Spinal cord (tissue), 10 donors: ENCODE data around the gene ESR1. TPM values are rescaled to one million over a fixed set of nuclear protein-coding genes. Genes with fewer than 3 reads are reported as not detected.

Experiments used
- DNase-seq, 6 donors: peaks; one replicate each; pipeline versions ENCODE4 v3.0.0 to v3.0.0-alpha.2; 2013 to 2015; ENCODE audit warnings: low spot score in 6 of 6, low read depth in 4 of 6
- H3K27ac ChIP-seq: one replicate; pipeline ENCODE4 v1.5.1; 2013; ENCODE audit warnings: low read depth, low read length, control low read depth
- H3K27me3 ChIP-seq: one replicate; pipeline ENCODE4 v1.6.1; 2013; ENCODE audit warnings: low read length; ENCODE audit not compliant: control insufficient read depth, insufficient read depth
- H3K36me3 ChIP-seq: one replicate; pipeline ENCODE4 v1.6.1; 2013; ENCODE audit warnings: low read length; ENCODE audit not compliant: control insufficient read depth, insufficient read depth
- H3K4me1 ChIP-seq: one replicate; pipeline ENCODE4 v1.6.1; 2013; ENCODE audit warnings: low read length; ENCODE audit not compliant: control insufficient read depth, insufficient read depth
- H3K4me3 ChIP-seq: one replicate; pipeline ENCODE4 v1.5.1; 2013; ENCODE audit warnings: low read depth, low read length, control low read depth
- H3K9me3 ChIP-seq: one replicate; pipeline ENCODE4 v1.6.1; 2013; ENCODE audit warnings: low read length; ENCODE audit not compliant: control insufficient read depth, insufficient read depth
- WGBS: methylation state at CpG from one replicate; pipeline ENCODE4 v1.1.5; 2013; ENCODE audit warnings: missing lambda C conversion rate; ENCODE audit not compliant: insufficient coverage; 5-methylcytosine and 5-hydroxymethylcytosine counted together
- polyA plus RNA-seq, 2 donors: library from polyadenylated mRNA; unstranded; fragments of 120-200 nt; gene quantifications; one replicate each; pipeline ENCODE4 v1.2.1, GENCODE V29; 2013; ENCODE audit not compliant: insufficient read length in 2 of 2
- total RNA-seq, 2 donors: library from RNA; depleted of rRNA in 1 of 2; stranded (reverse); fragments of 120-200 nt in 1 of 2; fragments of >200 nt in 1 of 2; gene quantifications; one replicate each; pipeline versions ENCODE4 v1.2.3 to v1.2.4, GENCODE V29; 2013 to 2014
- donor health status: healthy.

Gene ESR1
- total and polyA plus RNA-seq, 4 donors = 0.20 to 1.6 (median 0.64) TPM

GRCh38 chr6:151901009-151901411 is 93.5 kb downstream of the ESR1 start:
- 85% methylated on average over 4 of the region's 6 CpGs for WGBS
- Histone ChIP-seq H3K4me1 (no peaks in the 10 kb centered on the region), H3K27me3 (no peaks in the 10 kb centered on the region), H3K4me3 (no peak overlapping the region), H3K9me3 (no peaks in the 10 kb centered on the region), H3K36me3 (no peaks in the 10 kb centered on the region), H3K27ac (no peak overlapping the region)
- DNase-seq = no peak

DNA sequence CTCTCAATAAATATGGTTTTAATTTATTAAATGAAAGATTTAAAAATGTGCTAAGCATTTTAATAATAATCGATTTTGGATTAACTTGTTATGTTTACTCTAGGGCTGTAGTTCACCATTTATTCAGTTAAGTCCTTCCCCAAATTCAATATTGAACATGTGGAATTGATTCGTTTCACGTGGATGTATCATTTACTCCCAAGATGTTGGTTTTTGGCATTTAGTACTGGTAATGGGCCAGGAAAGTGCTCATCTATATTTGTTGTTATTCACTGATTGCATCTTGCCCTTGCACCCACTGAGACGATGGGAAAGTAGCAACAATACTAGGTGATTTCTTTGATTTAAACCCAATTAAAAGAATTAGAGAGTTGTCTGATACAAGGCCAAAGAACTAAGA is 97.1 kb downstream of the ESR1 start:
- H3K36me3 ChIP-seq = no peaks in the 10 kb centered on the region
- no peaks in the 10 kb centered on the region for H3K27me3 ChIP-seq
- H3K4me1 ChIP-seq = no peaks in the 10 kb centered on the region
- no peaks in the 10 kb centered on the region for H3K9me3 ChIP-seq
- no peak overlapping the region for H3K4me3 ChIP-seq
- no peak overlapping the region for H3K27ac ChIP-seq
- no CpG with 5 or more reads among the region's 4 CpGs for WGBS
- no peak for DNase-seq

DNA sequence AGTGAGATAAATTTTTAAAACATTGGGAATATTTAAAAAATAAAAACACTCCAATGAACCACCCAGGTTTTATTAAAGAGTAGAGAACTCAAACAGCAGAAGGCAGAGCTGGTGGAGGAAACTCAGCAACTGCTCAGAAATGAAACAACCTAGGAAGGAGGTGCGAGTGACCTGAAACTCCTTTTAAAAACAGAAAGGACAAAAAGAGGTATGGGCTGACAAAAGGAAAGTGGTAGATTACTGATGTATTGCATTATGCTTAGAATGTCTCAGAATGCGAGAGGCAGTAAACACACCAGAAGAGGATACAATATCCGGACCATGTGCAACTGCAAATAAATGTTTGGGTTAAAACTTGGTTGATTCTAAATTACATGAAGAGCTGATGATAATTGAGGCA is 97.6 kb downstream of the ESR1 start:
- no peaks in the 10 kb centered on the region for H3K27me3 ChIP-seq
- H3K4me3 ChIP-seq = no peak overlapping the region
- WGBS = 100% methylated on average over 2 of the region's 3 CpGs
- H3K36me3 ChIP-seq = no peaks in the 10 kb centered on the region
- H3K27ac ChIP-seq = no peak overlapping the region
- no peaks in the 10 kb centered on the region for H3K4me1 ChIP-seq
- no peak for DNase-seq
- no peaks in the 10 kb centered on the region for H3K9me3 ChIP-seq

- DNase-seq = no peak
- H3K9me3 ChIP-seq = no peaks in the 10 kb centered on the region
- no peaks in the 10 kb centered on the region for H3K36me3 ChIP-seq
- H3K4me3 ChIP-seq = no peak overlapping the region
- no peaks in the 10 kb centered on the region for H3K4me1 ChIP-seq
- WGBS = no CpG with 5 or more reads among the region's 4 CpGs
- no peaks in the 10 kb centered on the region for H3K27me3 ChIP-seq
- no peak overlapping the region for H3K27ac ChIP-seq
These were observed 98.4 kb downstream of the ESR1 start for GRCh38 chr6:151905854-151906253.

GRCh38 chr6:151911401-151911800 is 103.9 kb downstream of the ESR1 start:
- DNase-seq = no peak
- 38% methylated on average over 1 of the region's 2 CpGs for WGBS
- Histone ChIP-seq H3K4me3 (no peak overlapping the region), H3K9me3 (no peaks in the 10 kb centered on the region), H3K27me3 (no peaks in the 10 kb centered on the region), H3K27ac (no peak overlapping the region), H3K36me3 (no peaks in the 10 kb centered on the region), H3K4me1 (no peaks in the 10 kb centered on the region)

DNA sequence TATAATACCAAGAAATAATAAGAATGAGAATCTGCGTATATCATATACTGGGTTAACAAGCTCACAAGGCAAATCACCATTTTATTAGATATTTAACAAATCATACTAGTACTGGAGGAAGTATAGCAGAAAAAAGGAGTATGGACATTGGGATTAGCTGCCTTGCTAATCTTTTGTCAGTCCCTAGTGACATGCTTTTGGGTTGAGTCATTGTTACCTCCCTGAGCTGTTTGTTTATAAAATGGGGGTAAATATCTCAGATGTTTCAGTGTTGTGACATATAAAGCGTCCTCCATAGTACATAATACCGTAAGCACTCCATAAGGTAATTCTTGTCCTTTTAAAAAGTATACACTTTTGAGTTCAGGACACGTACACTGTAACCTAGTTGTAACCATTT is 107.0 kb downstream of the ESR1 start:
- no peak overlapping the region for H3K27ac ChIP-seq
- no peak overlapping the region for H3K4me3 ChIP-seq
- H3K27me3 ChIP-seq = no peaks in the 10 kb centered on the region
- no peaks in the 10 kb centered on the region for H3K4me1 ChIP-seq
- no peaks in the 10 kb centered on the region for H3K9me3 ChIP-seq
- no CpG with 5 or more reads among the region's 4 CpGs for whole genome bisulfite sequencing
- no peak for DNase-seq
- no peaks in the 10 kb centered on the region for H3K36me3 ChIP-seq

DNA sequence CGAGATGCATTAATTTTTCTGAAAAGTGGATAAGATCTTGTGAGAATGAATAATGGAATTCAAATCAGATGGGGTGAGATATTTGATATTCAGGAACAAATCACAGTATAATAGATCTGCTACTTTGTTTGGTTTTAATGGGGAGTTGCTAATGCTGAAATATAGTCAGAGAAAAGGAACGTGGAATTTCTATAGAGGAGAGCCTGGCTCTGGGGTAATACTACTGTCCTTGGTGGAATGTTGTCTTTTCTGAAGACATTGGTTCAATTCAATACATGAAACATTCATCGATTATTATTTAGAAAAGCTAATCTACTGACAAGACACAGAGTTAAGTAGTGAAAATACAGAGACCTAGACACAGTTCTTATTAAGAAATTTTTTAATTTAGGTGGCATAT is 108.6 kb downstream of the ESR1 start:
- Histone ChIP-seq H3K27ac (no peak overlapping the region), H3K27me3 (no peaks in the 10 kb centered on the region), H3K9me3 (no peaks in the 10 kb centered on the region), H3K4me1 (no peaks in the 10 kb centered on the region), H3K4me3 (no peak overlapping the region), H3K36me3 (no peaks in the 10 kb centered on the region)
- DNase-seq = no peak
- no CpG with 5 or more reads among the region's 3 CpGs for WGBS

GRCh38 chr6:151916680-151917164 is 109.2 kb downstream of the ESR1 start:
- H3K27me3 ChIP-seq = no peaks in the 10 kb centered on the region
- no peak overlapping the region for H3K4me3 ChIP-seq
- 93% methylated on average over 3 of the region's 3 CpGs for WGBS
- no peaks in the 10 kb centered on the region for H3K36me3 ChIP-seq
- no peak overlapping the region for H3K27ac ChIP-seq
- peaks cover under 1% of the 10 kb centered on the region for H3K9me3 ChIP-seq
- no peaks in the 10 kb centered on the region for H3K4me1 ChIP-seq
- DNase-seq = no peak

DNA sequence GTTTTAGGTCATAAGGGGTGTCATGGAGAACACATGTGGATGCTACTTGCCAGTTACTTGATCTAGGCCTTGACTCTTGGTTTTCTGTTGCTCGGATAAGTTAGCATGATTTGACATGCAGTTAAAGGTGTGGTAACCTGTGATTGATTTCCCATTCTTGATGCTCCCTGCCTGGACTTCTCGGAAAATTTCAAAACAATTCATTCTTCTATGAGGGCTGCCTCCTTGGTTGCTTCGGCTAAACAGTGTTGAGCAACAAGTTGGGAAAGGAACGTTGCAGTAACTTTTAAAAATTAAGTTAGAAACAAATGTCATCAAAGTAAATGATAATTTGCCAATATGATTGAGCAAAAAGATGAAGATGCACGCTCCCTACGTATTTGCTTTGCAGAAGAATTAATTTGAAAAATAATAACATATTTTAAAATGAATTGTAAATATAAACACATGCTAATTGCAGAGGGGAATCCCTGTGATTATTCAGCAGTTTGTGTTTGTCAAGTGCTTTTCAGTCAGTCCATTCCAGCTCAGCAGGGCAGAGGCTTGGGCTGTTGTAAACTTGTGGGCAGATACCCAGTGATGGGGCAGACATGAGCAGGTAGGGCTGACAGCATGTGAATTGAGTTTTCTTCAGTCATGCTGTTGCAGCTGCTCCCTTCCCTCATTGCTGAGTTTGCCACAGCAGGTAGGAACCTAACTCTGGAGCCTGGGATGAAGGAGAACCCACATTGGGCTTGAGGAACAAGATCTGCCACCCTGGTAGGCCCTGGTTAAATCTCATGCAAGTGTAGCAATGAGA is 110.2 kb downstream of the ESR1 start:
- DNase-seq = no peak
- no peak overlapping the region for H3K27ac ChIP-seq
- H3K9me3 ChIP-seq = peaks cover 5% of the 10 kb centered on the region
- H3K4me1 ChIP-seq = no peaks in the 10 kb centered on the region
- no peaks in the 10 kb centered on the region for H3K27me3 ChIP-seq
- 83% methylated on average over 1 of the region's 6 CpGs for WGBS
- no peaks in the 10 kb centered on the region for H3K36me3 ChIP-seq
- no peak overlapping the region for H3K4me3 ChIP-seq

DNA sequence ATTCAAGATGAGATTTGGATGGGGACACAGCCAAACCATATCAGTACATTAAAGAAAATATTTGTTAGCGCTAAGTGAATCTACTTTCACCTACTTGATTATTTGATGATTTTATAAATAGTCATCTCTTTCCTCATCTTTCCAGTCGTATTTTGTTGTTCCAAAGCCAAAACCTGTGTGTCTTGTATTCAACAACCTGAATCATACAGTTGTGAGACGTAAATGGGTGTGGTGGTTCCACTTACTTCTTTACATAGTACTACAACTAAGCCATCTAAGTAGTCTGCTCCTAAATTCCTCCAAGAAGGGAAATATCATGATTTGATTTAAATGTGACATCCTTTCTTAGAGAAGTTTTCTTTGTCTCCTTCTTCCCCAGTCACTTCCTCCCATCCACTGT is 132.8 kb downstream of the ESR1 start:
- no peak overlapping the region for H3K4me3 ChIP-seq
- H3K36me3 ChIP-seq = no peaks in the 10 kb centered on the region
- H3K27ac ChIP-seq = no peak overlapping the region
- H3K27me3 ChIP-seq = no peaks in the 10 kb centered on the region
- no peak for DNase-seq
- no peaks in the 10 kb centered on the region for H3K9me3 ChIP-seq
- WGBS = no CpG with 5 or more reads among the region's 3 CpGs
- no peaks in the 10 kb centered on the region for H3K4me1 ChIP-seq
